HG03432 (cell line): ENCODE measurements around the gene SORT1.

ENCODE experiments used
- ATAC-seq: cut with Tn5 transposase; IDR thresholded peaks from one replicate; pipeline ENCODE4 v1.9.1; 2021; ENCODE audit warnings: mild to moderate bottlenecking, moderate library complexity; ENCODE audit not compliant: unreplicated experiment

SORT1 gene

GRCh38 chr1:109263597-109264378, 133.9 kb downstream of the SORT1 start:
- ATAC-seq = peak; percentile 75

- ATAC-seq = peak; percentile 10
Observed at GRCh38 chr1:109263234-109263596, 134.5 kb downstream of the SORT1 start.

GRCh38 chr1:109262231-109263055, 135.3 kb downstream of the SORT1 start:
- ATAC-seq = no peak

- ATAC-seq = no peak
Observed at GRCh38 chr1:109261578-109261977, 136.1 kb downstream of the SORT1 start.

GRCh38 chr1:109261006-109261405, 136.7 kb downstream of the SORT1 start:
- ATAC-seq = no peak

GRCh38 chr1:109259674-109260557, 137.8 kb downstream of the SORT1 start:
- ATAC-seq = no peak
